ENCODE measurements around the gene WWOX. TPM values are rescaled to one million over a fixed set of nuclear protein-coding genes. Genes with fewer than 3 reads are reported as not detected.

Gene WWOX
- total RNA-seq, 1 donor from 2014 or later: 19.1 TPM

- DNase-seq (ENCODE audit: extremely low read depth, low read depth, low spot score): no peak
These were observed 119.6 kb downstream of the WWOX start for GRCh38 chr16:78218856-78219651.

DNA sequence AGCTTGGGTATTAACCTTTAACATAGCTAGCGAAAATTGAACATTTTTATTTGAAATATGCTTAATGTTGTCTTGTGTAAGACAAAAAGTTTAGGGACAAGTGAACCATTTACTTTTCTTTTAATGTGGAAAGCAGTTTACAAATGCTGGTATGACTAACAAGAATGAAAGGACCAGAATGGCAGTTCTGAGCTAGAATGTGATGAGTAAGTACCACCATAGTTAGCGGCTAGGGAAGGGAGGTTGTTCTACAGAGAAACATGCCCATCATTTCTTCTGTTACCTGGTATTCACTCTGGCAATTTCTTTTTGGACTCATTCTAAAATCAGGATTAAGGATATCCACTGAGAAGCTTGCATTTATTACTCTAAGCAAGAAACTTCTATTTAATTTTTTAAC, 121.1 kb downstream of the WWOX start:
- DNase-seq (ENCODE audit: extremely low read depth, low read depth, low spot score): no peak

- DNase-seq (ENCODE audit: extremely low read depth, low read depth, low spot score): no peak
These were observed 122.4 kb downstream of the WWOX start for GRCh38 chr16:78221892-78222291.

DNA sequence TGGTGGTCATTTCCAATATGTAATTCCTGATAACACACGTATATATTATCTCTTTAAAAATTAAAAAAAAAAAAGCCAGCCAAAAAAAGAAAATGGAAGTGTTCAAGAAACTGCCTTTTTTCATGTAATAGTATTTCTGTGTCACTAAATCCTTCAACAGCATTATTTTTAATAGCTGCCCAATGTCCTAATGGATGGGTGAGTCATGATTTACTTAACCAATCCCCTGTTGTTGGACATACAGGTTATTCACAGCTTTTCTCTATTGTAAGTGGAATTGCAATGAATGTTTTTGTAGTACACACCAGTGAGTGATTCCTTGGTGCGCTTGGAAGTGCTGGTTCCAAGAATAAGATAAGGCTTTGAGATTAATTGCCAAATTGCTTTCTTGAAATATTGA, 124.9 kb downstream of the WWOX start:
- no peak for DNase-seq (ENCODE audit: extremely low read depth, low read depth, low spot score)

GRCh38 chr16:78225919-78226318, 126.5 kb downstream of the WWOX start:
- no peak for DNase-seq (ENCODE audit: extremely low read depth, low read depth, low spot score)

- DNase-seq (ENCODE audit: extremely low read depth, low read depth, low spot score): no peak
These were observed 128.4 kb downstream of the WWOX start for GRCh38 chr16:78227855-78228254.

DNA sequence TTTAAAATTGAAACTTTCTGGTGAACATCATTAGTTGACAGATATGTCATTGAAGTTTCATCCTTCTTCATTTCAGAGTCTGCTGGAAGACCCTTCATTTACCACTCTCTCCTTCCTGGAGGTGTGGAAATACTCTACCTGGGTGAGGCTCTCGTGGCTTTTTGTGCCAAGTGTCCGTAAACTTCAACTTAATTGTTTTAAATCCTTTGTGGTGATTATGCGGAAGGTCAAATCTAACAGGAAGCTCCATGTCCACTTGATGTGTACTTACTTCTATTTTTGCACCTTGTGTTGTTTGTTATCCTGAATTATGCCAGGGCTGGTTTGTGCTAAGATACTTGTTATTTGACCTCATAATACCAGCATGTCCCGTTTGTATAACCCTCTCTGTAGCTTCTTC, 129.2 kb downstream of the WWOX start:
- DNase-seq (ENCODE audit: extremely low read depth, low read depth, low spot score): no peak

DNA sequence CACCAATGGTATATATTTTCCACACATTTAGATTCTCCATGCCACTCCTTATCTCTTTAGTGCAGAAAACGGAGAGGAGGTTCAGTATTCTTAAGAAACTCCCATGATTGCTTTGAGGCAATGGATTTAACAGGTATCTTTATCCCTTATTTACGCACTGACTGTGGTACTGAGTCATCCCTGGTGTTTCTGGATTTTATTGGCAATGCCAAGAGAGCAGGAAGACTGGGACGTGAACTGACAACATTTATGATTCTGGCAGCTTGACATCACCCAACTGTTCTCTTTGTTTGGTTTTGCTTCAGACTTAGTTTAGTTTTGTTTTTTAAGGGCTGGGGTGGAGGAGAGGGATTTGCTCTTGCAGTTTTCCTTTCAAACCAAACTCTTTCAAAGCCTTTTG, 131.4 kb downstream of the WWOX start:
- DNase-seq (ENCODE audit: extremely low read depth, low read depth, low spot score): no peak

- DNase-seq (ENCODE audit: extremely low read depth, low read depth, low spot score): no peak
These were observed 135.8 kb downstream of the WWOX start for GRCh38 chr16:78235168-78235800.

DNA sequence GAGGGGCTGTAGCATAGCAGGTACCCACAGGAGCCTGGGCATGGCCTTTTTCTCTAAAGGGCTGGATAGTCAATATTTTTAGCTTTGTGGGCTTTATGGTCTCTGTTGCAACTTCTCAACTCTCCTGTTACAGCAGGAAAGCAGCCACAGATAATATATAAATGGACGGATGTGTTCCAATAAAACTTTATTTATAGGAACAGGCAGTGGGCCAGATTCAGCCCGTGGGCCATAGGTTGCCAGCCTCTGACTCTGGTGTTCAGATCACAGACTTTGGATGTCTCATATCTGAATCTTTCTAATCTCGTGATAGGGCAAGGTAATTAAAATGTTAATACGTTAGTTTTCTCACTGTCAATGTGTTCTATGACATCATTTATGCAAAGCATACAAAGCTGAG, 136.4 kb downstream of the WWOX start:
- DNase-seq (ENCODE audit: extremely low read depth, low read depth, low spot score): no peak

GRCh38 chr16:78237841-78238240, 138.4 kb downstream of the WWOX start:
- no peak for DNase-seq (ENCODE audit: extremely low read depth, low read depth, low spot score)

GRCh38 chr16:78240459-78241222, 141.2 kb downstream of the WWOX start:
- DNase-seq (ENCODE audit: extremely low read depth, low read depth, low spot score): no peak

GRCh38 chr16:78242239-78242630, 142.8 kb downstream of the WWOX start:
- no peak for DNase-seq (ENCODE audit: extremely low read depth, low read depth, low spot score)

- no peak for DNase-seq (ENCODE audit: extremely low read depth, low read depth, low spot score)
These were observed 144.9 kb downstream of the WWOX start for GRCh38 chr16:78244131-78244895.

DNA sequence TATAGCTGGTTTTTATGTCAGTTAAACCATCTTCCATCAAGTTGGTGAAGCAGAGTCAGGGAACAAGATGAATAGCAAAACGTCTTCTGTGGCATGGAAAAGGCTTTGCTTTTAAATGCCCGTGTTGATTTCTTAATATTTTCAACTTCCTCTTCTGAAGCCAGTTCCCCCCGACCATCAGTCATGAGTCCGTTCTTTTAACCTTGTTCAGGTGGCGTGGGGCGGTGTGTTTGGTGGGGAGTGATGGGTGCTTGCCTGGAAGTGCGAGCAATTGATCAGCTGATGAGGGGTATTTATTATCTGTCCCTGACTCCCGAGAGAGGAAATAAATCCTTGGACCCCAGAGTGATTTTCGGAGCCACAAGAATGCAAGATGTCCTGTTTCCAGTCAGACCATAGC, 147.1 kb downstream of the WWOX start:
- no peak for DNase-seq (ENCODE audit: extremely low read depth, low read depth, low spot score)

DNA sequence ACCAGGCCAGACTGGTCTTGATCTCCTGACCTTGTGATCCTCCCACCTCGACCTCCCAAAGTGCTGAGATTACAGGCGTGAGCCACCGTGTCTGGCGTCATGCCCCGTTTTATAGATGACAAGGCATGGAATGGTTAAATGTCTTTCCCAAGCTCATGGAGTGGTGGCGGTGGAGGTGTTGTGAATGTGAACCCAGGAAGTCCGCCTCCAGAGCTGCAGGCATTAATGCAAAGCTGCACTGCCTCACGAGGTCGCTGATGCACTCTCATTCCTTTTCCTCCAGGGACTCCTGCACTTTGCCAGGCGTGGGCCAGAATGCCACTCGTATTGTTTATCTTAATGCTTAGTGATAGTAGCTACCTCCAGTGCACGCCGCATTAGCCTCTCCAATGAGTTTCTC, 149.6 kb downstream of the WWOX start:
- DNase-seq (ENCODE audit: extremely low read depth, low read depth, low spot score): no peak

GRCh38 chr16:78249832-78250231, 150.4 kb downstream of the WWOX start:
- DNase-seq (ENCODE audit: extremely low read depth, low read depth, low spot score): no peak

DNA sequence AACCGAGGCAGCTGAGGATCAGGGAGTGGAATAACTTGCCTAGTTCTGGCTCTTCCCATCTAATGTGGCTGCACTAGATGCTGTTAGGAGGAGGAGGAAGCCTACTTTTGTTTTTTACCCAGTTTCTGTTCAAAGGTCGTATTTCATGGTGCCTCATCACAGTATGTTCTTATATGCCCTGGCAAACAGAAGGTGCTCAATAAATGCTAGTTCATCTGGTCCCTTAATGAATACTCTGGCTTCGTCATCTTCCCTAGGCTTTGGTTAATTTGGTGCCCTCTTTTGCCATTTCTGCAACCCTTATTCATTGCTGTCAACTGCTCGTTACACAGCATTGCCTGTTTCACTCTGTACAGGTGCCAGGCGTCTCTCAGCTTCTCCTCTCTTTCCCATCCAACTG, 151.7 kb downstream of the WWOX start:
- DNase-seq (ENCODE audit: extremely low read depth, low read depth, low spot score): no peak

- no peak for DNase-seq (ENCODE audit: extremely low read depth, low read depth, low spot score)
These were observed 153.3 kb downstream of the WWOX start for GRCh38 chr16:78252757-78253156.

DNA sequence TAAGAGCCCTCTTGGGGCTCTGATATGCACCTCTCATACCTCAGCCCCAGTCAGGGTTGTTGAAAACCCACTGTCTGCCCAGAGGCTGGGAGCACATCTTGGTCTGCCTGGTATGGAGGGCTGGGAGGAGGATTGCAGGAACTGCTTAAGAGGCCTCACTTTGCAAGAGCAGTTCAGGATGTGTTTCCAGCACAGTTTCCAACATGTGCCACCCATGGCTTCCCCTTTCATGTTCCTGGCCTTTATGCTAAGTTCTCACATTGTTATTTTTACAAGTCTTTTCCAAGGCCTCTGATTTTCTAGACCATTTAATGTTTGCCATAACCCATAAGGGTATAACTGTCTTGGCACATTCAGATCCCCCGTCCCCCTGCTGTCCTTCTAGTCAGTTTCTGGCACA, 155.4 kb downstream of the WWOX start:
- no peak for DNase-seq (ENCODE audit: extremely low read depth, low read depth, low spot score)
